Endodermal cell (in vitro differentiated cells): Measurements from ENCODE around the gene PLEKHM1. TPM values are rescaled to one million over a fixed set of nuclear protein-coding genes. Genes with fewer than 3 reads are reported as not detected.
"Not testable (repeated sequence)": the region's sequence is repeated elsewhere in the genome, so short reads cannot be mapped to it uniquely, and the experiment has no call there.

Source experiments
- DNase-seq: peaks from one replicate; pipeline ENCODE4 v3.0.0-alpha.2; 2017
- H3K27ac ChIP-seq: 2 replicates; pipeline ENCODE4 v1.5.1; 2013; ENCODE audit warnings: mild to moderate bottlenecking, low read depth, low read length, moderate library complexity
- H3K27me3 ChIP-seq: 2 replicates; pipeline ENCODE4 v1.6.1; 2013; ENCODE audit warnings: mild to moderate bottlenecking, low read length, moderate library complexity; ENCODE audit not compliant: insufficient read depth, control insufficient read depth, poor library complexity, severe bottlenecking
- H3K36me3 ChIP-seq: 2 replicates; pipeline ENCODE4 v1.7.0; 2013; ENCODE audit warnings: mild to moderate bottlenecking, low read length, moderate library complexity; ENCODE audit not compliant: control insufficient read depth, insufficient read depth
- H3K4me1 ChIP-seq: one replicate; pipeline ENCODE4 v1.7.0; 2013; ENCODE audit warnings: low read length; ENCODE audit not compliant: control insufficient read depth, insufficient read depth
- H3K4me3 ChIP-seq: 2 replicates; pipeline ENCODE4 v1.5.1; 2013; ENCODE audit warnings: mild to moderate bottlenecking, low read length, moderate library complexity
- H3K9ac ChIP-seq: 2 replicates; pipeline ENCODE4 v1.6.1; 2013; ENCODE audit warnings: mild to moderate bottlenecking, low read length, moderate library complexity; ENCODE audit not compliant: poor library complexity, severe bottlenecking; ENCODE audit errors: extremely low read depth
- H3K9me3 ChIP-seq: 2 replicates; pipeline ENCODE4 v1.6.1; 2013; ENCODE audit warnings: mild to moderate bottlenecking, low read length, moderate library complexity; ENCODE audit not compliant: control insufficient read depth
- H3K27ac Mint-ChIP-seq: 2 replicates; pipeline ENCODE4 v1.8.0; 2020; ENCODE audit warnings: mixed read lengths
- H3K27me3 Mint-ChIP-seq: 2 replicates; pipeline ENCODE4 v1.8.0; 2021; ENCODE audit warnings: mild to moderate bottlenecking, mixed read lengths; ENCODE audit not compliant: insufficient read depth
- H3K36me3 Mint-ChIP-seq: 2 replicates; pipeline ENCODE4 v1.8.0; 2020; ENCODE audit warnings: low read depth, mixed read lengths
- H3K4me1 Mint-ChIP-seq: 2 replicates; pipeline ENCODE4 v1.8.0; 2020; ENCODE audit warnings: mixed read lengths
- H3K4me3 Mint-ChIP-seq: 2 replicates; pipeline ENCODE4 v1.8.0; 2020; ENCODE audit warnings: mild to moderate bottlenecking, moderate library complexity, mixed read lengths
- H3K9me3 Mint-ChIP-seq: 2 replicates; pipeline ENCODE4 v1.8.0; 2020; ENCODE audit warnings: mild to moderate bottlenecking, mixed read lengths
- WGBS, 2 experiments: methylation state at CpG; one replicate each; pipeline versions ENCODE4 v1.1.5 to v1.1.7; 2013; ENCODE audit warnings: missing lambda C conversion rate in 2 of 2, mixed read lengths in 1 of 2; ENCODE audit not compliant: insufficient coverage in 1 of 2, insufficient read length in 1 of 2; 5-methylcytosine and 5-hydroxymethylcytosine counted together
- total RNA-seq, 2 donors: library from RNA; stranded (reverse); fragmentation: NEBNext Ultra II Directional in 1 of 2; extraction: Animal tissue kit (Norgen Biotek cat#: 25700) in 1 of 2; gene quantifications; 2 replicates in 1 of 2; 3 replicates in 1 of 2; pipeline ENCODE4 v1.2.1, GENCODE V29; 2021
- TF ChIP-seq, protein P1 (sequence below): fragments of 200-600 bp; sonication (generic); conservative IDR thresholded peaks from 2 replicates; pipeline ENCODE4 v1.5.0; 2021; ENCODE audit warnings: antibody characterized with exemption, mild to moderate bottlenecking

Gene PLEKHM1
- total RNA-seq, 2 donors from 2014 or later: 18.4 to 29.8 TPM

DNA sequence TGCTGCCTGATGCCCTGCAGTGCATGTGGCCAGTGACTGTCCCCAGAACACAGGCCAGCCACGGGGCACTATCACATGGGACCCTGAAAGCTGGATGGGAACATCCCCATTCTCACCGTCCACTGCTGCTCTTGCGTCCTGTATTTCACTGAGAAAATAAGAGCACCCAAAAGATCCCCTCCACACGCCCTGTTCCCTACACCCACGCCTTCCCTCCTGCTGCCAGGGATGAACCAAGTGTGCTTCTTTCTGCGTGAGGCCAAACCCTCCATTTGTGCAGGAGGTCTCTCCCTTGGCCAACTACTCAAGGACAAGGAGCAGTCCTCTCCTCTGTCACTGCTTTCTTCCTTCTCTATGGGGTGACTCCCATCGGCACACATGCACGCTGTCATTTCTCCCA is 36.2 kb downstream of the PLEKHM1 start:
- H3K9ac ChIP-seq, H3K36me3 Mint-ChIP-seq, H3K36me3 ChIP-seq, H3K27me3 Mint-ChIP-seq, DNase-seq, H3K4me1 Mint-ChIP-seq, H3K27me3 ChIP-seq, H3K9me3 ChIP-seq, H3K9me3 Mint-ChIP-seq, H3K4me3 Mint-ChIP-seq, H3K4me3 ChIP-seq, H3K27ac Mint-ChIP-seq, H3K27ac ChIP-seq, H3K4me1 ChIP-seq: not testable (repeated sequence)
- 93 to 97% methylated on average over 6 to 7 of the region's 8 CpGs for WGBS, 2 experiments

DNA sequence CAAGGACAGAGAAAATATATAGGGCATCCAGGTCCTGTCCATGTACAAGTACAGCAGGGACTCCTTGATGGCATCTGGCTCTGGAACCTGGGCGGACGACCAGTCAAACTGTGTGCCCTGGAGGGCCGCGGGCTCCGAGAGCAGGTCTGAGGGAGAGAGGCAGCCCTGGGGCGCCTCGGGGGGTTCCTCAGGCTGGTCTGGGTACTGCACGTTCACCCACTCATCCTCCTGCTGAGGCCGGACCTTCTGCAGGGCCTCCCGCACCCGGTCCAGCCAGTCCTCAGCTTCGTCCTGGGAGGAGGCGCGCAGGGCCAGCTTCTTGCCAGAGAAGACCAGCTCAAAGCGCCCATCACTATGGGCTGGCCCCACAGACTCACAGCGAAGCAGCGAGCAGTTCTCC is 36.8 kb downstream of the PLEKHM1 start:
- H3K4me1 ChIP-seq, H3K36me3 ChIP-seq, H3K27me3 Mint-ChIP-seq, H3K36me3 Mint-ChIP-seq, H3K27ac ChIP-seq, H3K27ac Mint-ChIP-seq, H3K27me3 ChIP-seq, H3K4me3 ChIP-seq, H3K4me1 Mint-ChIP-seq, H3K9me3 ChIP-seq, H3K9ac ChIP-seq, H3K4me3 Mint-ChIP-seq, H3K9me3 Mint-ChIP-seq: not testable (repeated sequence)
- 88 to 100% methylated on average over 4 to 17 of the region's 17 CpGs for WGBS, 2 experiments
- TF ChIP-seq, protein P1, sequence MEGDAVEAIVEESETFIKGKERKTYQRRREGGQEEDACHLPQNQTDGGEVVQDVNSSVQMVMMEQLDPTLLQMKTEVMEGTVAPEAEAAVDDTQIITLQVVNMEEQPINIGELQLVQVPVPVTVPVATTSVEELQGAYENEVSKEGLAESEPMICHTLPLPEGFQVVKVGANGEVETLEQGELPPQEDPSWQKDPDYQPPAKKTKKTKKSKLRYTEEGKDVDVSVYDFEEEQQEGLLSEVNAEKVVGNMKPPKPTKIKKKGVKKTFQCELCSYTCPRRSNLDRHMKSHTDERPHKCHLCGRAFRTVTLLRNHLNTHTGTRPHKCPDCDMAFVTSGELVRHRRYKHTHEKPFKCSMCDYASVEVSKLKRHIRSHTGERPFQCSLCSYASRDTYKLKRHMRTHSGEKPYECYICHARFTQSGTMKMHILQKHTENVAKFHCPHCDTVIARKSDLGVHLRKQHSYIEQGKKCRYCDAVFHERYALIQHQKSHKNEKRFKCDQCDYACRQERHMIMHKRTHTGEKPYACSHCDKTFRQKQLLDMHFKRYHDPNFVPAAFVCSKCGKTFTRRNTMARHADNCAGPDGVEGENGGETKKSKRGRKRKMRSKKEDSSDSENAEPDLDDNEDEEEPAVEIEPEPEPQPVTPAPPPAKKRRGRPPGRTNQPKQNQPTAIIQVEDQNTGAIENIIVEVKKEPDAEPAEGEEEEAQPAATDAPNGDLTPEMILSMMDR: peak; percentile 36
- peak; percentile 67 for DNase-seq

DNA sequence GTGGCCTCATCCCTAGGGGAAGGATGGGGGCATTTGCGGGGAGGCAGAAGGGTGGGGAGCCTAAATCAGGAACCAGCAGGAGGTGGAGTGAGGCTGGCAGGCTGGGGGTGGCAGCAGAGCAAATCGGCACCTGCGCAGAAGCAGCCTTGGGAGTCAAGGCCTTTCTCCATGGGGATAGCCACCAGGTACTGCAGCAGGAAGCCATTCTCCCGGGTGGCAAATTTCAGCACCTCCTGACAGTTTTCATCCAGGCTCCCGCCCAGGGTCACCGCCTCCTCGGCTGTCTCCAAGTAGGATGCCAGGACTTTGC is 37.3 kb downstream of the PLEKHM1 start:
- not testable (repeated sequence) for H3K4me1 ChIP-seq, H3K27me3 ChIP-seq

DNA sequence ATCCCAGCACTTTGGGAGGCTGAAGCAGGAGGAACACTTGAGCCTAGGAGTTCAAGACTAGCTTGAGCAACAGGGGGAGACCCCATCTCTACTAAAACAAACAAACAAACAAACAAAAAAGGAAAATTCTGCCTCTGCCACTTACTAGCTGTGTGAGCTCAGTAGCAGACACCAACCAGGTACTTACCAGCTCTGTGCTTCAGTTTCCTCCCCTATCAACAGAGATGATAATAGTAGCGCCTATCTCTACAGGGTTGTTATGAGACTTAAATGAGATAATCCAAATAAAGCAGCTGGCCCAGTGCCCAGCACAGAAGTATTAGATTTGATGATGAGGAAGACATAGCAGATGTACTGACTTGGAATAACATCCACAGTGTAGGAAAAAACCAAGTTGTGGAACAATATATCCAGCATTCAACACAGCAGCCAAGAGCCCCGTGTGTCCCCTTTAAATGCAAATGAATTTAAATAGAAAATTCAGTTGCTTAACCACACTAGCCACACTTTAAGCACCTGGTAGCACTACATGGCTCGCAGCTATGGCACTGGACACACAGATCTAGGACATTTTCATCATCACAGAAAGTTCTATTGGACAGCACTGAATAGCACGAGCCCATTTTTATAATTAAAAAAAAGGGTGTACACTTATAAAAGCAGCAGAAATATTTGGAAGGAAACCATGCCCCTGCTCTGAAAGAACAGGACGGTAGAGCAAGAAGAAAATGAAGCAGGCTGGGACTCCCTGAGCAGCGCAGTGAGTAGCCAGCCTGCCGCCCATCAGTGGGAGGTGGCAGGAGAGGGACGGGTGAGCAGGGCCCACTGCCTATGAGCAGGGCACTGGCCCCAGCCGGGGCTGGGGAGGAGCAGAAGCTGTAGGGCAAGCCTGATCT is 37.9 kb downstream of the PLEKHM1 start:
- H3K27ac ChIP-seq, DNase-seq, H3K9me3 Mint-ChIP-seq, H3K4me3 Mint-ChIP-seq, H3K4me1 ChIP-seq, H3K27me3 Mint-ChIP-seq, H3K4me1 Mint-ChIP-seq, H3K9me3 ChIP-seq, H3K9ac ChIP-seq, H3K4me3 ChIP-seq, H3K27me3 ChIP-seq, H3K36me3 ChIP-seq, H3K36me3 Mint-ChIP-seq, H3K27ac Mint-ChIP-seq: not testable (repeated sequence)
- WGBS, 2 experiments: 85 to 93% methylated on average over 2 to 6 of the region's 9 CpGs

More for the DNA sequence above, 37.3 kb downstream of the PLEKHM1 start:
- not testable (repeated sequence) for H3K9me3 ChIP-seq, H3K36me3 ChIP-seq, H3K36me3 Mint-ChIP-seq, H3K27ac ChIP-seq, H3K27me3 Mint-ChIP-seq, H3K4me3 Mint-ChIP-seq, DNase-seq, H3K4me3 ChIP-seq, H3K9me3 Mint-ChIP-seq, H3K4me1 Mint-ChIP-seq, H3K27ac Mint-ChIP-seq, H3K9ac ChIP-seq
- WGBS, 2 experiments: 92 to 94% methylated on average over 2 of the region's 7 CpGs

DNA sequence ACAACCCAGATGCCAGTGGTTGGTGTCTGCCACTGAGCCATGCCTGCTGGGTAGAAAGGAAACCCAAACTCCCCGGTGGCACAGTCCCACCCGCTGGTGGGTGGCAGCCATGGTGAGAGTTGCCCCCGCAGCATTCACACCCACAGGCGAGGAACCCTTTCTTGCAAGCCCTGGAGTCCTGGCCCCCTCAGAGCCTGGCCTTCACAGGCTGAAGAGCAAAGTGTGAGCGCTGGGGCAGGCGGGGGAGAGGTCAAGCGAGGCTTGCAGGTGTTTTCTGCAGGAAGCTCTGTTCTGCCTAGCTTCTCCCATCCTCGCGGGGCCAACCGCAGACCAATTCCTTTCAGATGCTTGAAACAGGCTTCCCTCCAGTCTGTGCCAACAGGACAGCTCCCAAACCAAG is 38.9 kb downstream of the PLEKHM1 start:
- DNase-seq, H3K9me3 ChIP-seq, H3K9ac ChIP-seq, H3K27ac ChIP-seq, H3K36me3 ChIP-seq, H3K36me3 Mint-ChIP-seq, H3K9me3 Mint-ChIP-seq, H3K4me1 Mint-ChIP-seq, H3K27ac Mint-ChIP-seq, H3K4me3 Mint-ChIP-seq, H3K4me1 ChIP-seq, H3K27me3 Mint-ChIP-seq, H3K27me3 ChIP-seq, H3K4me3 ChIP-seq: not testable (repeated sequence)
- WGBS, 2 experiments: 97 to 100% methylated on average over 3 to 7 of the region's 10 CpGs
